NT2/D1 (cell line): Measurements from ENCODE around the gene GBP2.

Source experiments
- DNase-seq: peaks from one replicate; pipeline ENCODE4 v3.0.0-alpha.2; 2011; ENCODE audit warnings: low read depth, low spot score
- H3K27me3 ChIP-seq: 2 replicates; pipeline ENCODE4 v1.6.0; 2011; ENCODE audit warnings: mild to moderate bottlenecking; ENCODE audit not compliant: insufficient read length, insufficient read depth
- H3K36me3 ChIP-seq: 2 replicates; pipeline ENCODE4 v1.6.1; 2011; ENCODE audit warnings: mild to moderate bottlenecking, low read length, mixed read lengths; ENCODE audit not compliant: insufficient read depth, insufficient read length
- H3K4me1 ChIP-seq: 2 replicates; pipeline ENCODE4 v1.5.1; 2011; ENCODE audit not compliant: insufficient read depth, insufficient read length
- H3K4me3 ChIP-seq: 2 replicates; pipeline ENCODE4 v1.5.1; 2011; ENCODE audit warnings: low read depth; ENCODE audit not compliant: insufficient read length
- H3K9ac ChIP-seq: 2 replicates; pipeline ENCODE4 v1.6.0; 2011; ENCODE audit warnings: low read depth; ENCODE audit not compliant: insufficient read length
- H3K9me3 ChIP-seq: 2 replicates; pipeline ENCODE4 v1.5.1; 2011; ENCODE audit warnings: mild to moderate bottlenecking, low read length; ENCODE audit not compliant: insufficient read depth
- SUZ12 ChIP-seq: IDR thresholded peaks from 2 replicates; pipeline ENCODE4 v1.6.1; 2011; ENCODE audit not compliant: insufficient read length, insufficient read depth; ENCODE audit errors: extremely low read depth
- YY1 ChIP-seq: IDR thresholded peaks from 2 replicates; pipeline ENCODE4 v1.6.1; 2011; ENCODE audit not compliant: insufficient read length, insufficient read depth
- ZNF274 ChIP-seq: IDR thresholded peaks from 2 replicates; pipeline ENCODE4 v1.6.1; 2011; ENCODE audit warnings: mild to moderate bottlenecking, low read depth, low read length

GBP2 gene

GRCh38 chr1:89125913-89126580 is at the start of gene GBP2:
TSS of gene GBP2 (minus strand) at chr1:89126114. CDS start at chr1:89121966, 4,148 bp downstream.
- TF ChIP-seq ZNF274 (no peak), YY1 (no peak), SUZ12 (no peak)
- Histone ChIP-seq H3K9ac (no peak within 1 kb of the TSS), H3K4me1 (no peaks in the 10 kb centered on the region), H3K4me3 (no peak within 1 kb of the TSS), H3K36me3 (no peaks in the 10 kb centered on the region), H3K27me3 (no peaks in the 10 kb centered on the region), H3K9me3 (no peaks in the 10 kb centered on the region)
- DNase-seq = no peak

- no peak for TF ChIP-seq YY1
- TF ChIP-seq ZNF274 = no peak
- no peak for TF ChIP-seq SUZ12
- H3K27me3 ChIP-seq = no peaks in the 10 kb centered on the region
- no peak overlapping the region for H3K4me3 ChIP-seq
- no peak overlapping the region for H3K9ac ChIP-seq
- H3K4me1 ChIP-seq = no peaks in the 10 kb centered on the region
- no peaks in the 10 kb centered on the region for H3K9me3 ChIP-seq
- no peak for DNase-seq
- H3K36me3 ChIP-seq = no peaks in the 10 kb centered on the region
Measured at GRCh38 chr1:89174491-89174890, 48.6 kb upstream of the GBP2 start.

- Histone ChIP-seq H3K9me3 (no peaks in the 10 kb centered on the region), H3K36me3 (no peaks in the 10 kb centered on the region), H3K4me3 (no peak overlapping the region), H3K9ac (no peak overlapping the region), H3K27me3 (no peaks in the 10 kb centered on the region), H3K4me1 (no peaks in the 10 kb centered on the region)
- DNase-seq = no peak
- no peak for TF ChIP-seq ZNF274
- no peak for TF ChIP-seq SUZ12
- TF ChIP-seq YY1 = no peak
Measured at GRCh38 chr1:89172468-89173143, 46.7 kb upstream of the GBP2 start.

GRCh38 chr1:89171067-89171438 is 45.1 kb upstream of the GBP2 start:
- H3K4me3 ChIP-seq = no peak overlapping the region
- H3K9me3 ChIP-seq = no peaks in the 10 kb centered on the region
- no peaks in the 10 kb centered on the region for H3K36me3 ChIP-seq
- TF ChIP-seq YY1 = no peak
- TF ChIP-seq SUZ12 = no peak
- no peak for TF ChIP-seq ZNF274
- no peak for DNase-seq
- H3K27me3 ChIP-seq = no peaks in the 10 kb centered on the region
- H3K4me1 ChIP-seq = no peaks in the 10 kb centered on the region
- no peak overlapping the region for H3K9ac ChIP-seq

- no peak for DNase-seq
- TF ChIP-seq YY1 = no peak
- TF ChIP-seq ZNF274 = no peak
- no peak for TF ChIP-seq SUZ12
- Histone ChIP-seq H3K9ac (no peak overlapping the region), H3K9me3 (no peaks in the 10 kb centered on the region), H3K27me3 (no peaks in the 10 kb centered on the region), H3K4me1 (no peaks in the 10 kb centered on the region), H3K4me3 (no peak overlapping the region), H3K36me3 (no peaks in the 10 kb centered on the region)
Measured at GRCh38 chr1:89170170-89171066, 44.5 kb upstream of the GBP2 start.

- Histone ChIP-seq H3K4me3 (no peak overlapping the region), H3K9ac (no peak overlapping the region), H3K4me1 (no peaks in the 10 kb centered on the region), H3K27me3 (no peaks in the 10 kb centered on the region), H3K9me3 (no peaks in the 10 kb centered on the region), H3K36me3 (no peaks in the 10 kb centered on the region)
- no peak for TF ChIP-seq SUZ12
- TF ChIP-seq ZNF274 = no peak
- no peak for TF ChIP-seq YY1
- DNase-seq = no peak
Measured at GRCh38 chr1:89169166-89169565, 43.3 kb upstream of the GBP2 start.
